HepG2 (cell line): ENCODE data around the gene NDUFB6. TPM values are rescaled to one million over a fixed set of nuclear protein-coding genes. Genes with fewer than 3 reads are reported as not detected.

Experiments
- GFI1 ChIP-seq: sonication (generic); formaldehyde crosslinking; IDR thresholded peaks from 2 replicates; pipeline ENCODE4 v1.5.0; 2020; ENCODE audit warnings: missing genetic modification reagents, mild to moderate bottlenecking, borderline replicate concordance
- HDAC1 ChIP-seq: sonication (generic); formaldehyde crosslinking; IDR thresholded peaks from 2 replicates; pipeline ENCODE4 v1.5.1; 2020; ENCODE audit warnings: mild to moderate bottlenecking, missing genetic modification reagents
- HDAC6 ChIP-seq: fragments of 200-600 bp; sonication (generic); IDR thresholded peaks from 2 replicates; pipeline ENCODE4 v1.7.0; 2017; ENCODE audit warnings: mild to moderate bottlenecking, antibody characterized with exemption, low read length, low read depth
- KDM2A ChIP-seq: sonication (generic); formaldehyde crosslinking; IDR thresholded peaks from 2 replicates; pipeline ENCODE4 v1.4.0; 2020; ENCODE audit warnings: low read depth, missing genetic modification reagents, borderline replicate concordance
- KLF11 ChIP-seq: IDR thresholded peaks from 2 replicates; pipeline ENCODE4 v1.6.1; 2016; ENCODE audit warnings: missing compliant biosample characterization
- NFE2L1 ChIP-seq: sonication (generic); formaldehyde crosslinking; IDR thresholded peaks from 2 replicates; pipeline ENCODE4 v1.4.0; 2020; ENCODE audit warnings: missing genetic modification reagents, mild to moderate bottlenecking, borderline replicate concordance
- NR3C1 ChIP-seq: sonication (generic); formaldehyde crosslinking; IDR thresholded peaks from 2 replicates; pipeline ENCODE4 v1.4.0; 2020; ENCODE audit warnings: missing genetic modification reagents
- SP1 ChIP-seq, 2 experiments: fragments of 450-650 bp in 1 of 2; sonication (generic) in 1 of 2; formaldehyde crosslinking in 1 of 2; IDR thresholded peaks; 2 replicates each; pipeline versions ENCODE4 v1.4.0 to v1.6.1; 2016 to 2020; ENCODE audit warnings: missing genetic modification reagents in 1 of 2
- TAF1 ChIP-seq: sonication (generic); formaldehyde crosslinking; IDR thresholded peaks from 2 replicates; pipeline ENCODE4 v1.4.0; 2020; ENCODE audit warnings: missing genetic modification reagents
- ZNF205 ChIP-seq: IDR thresholded peaks from 2 replicates; pipeline ENCODE4 v1.6.1; 2018; ENCODE audit warnings: missing biosample characterization, missing genetic modification reagents
- ZNF230 ChIP-seq: sonication (generic); formaldehyde crosslinking; IDR thresholded peaks from 2 replicates; pipeline ENCODE4 v1.4.0; 2020; ENCODE audit warnings: mild to moderate bottlenecking, missing genetic modification reagents
- ZNF484 ChIP-seq: sonication (generic); formaldehyde crosslinking; IDR thresholded peaks from 2 replicates; pipeline ENCODE4 v1.5.1; 2020; ENCODE audit warnings: mild to moderate bottlenecking, low read depth, missing genetic modification reagents, borderline replicate concordance
- ZNF619 ChIP-seq: sonication (generic); formaldehyde crosslinking; IDR thresholded peaks from 2 replicates; pipeline ENCODE4 v1.4.0; 2020; ENCODE audit warnings: mild to moderate bottlenecking, missing genetic modification reagents
- polyA plus RNA-seq, 8 experiments: library from polyadenylated mRNA; depleted of rRNA in 3 of 8; stranded (reverse) in 7 of 8; unstranded in 1 of 8; fragments of >200 nt; fragmentation: Illumina TruSeq in 4 of 8; extraction: Trizol in 4 of 8; gene quantifications; 2 replicates each; pipeline versions ENCODE4 v1.2.1 to v1.2.3, GENCODE V29; 2011 to 2016; ENCODE audit warnings: low read depth in 4 of 8, missing spikeins in 1 of 8, mixed read lengths in 1 of 8; ENCODE audit not compliant: insufficient read depth in 1 of 8
- total RNA-seq, 5 experiments: library from RNA; depleted of rRNA; stranded (reverse); fragments of >200 nt; fragmentation: Illumina TruSeq; extraction: Trizol; gene quantifications; 2 replicates each; pipeline ENCODE4 v1.2.3, GENCODE V29; 2016; ENCODE audit warnings: low read depth in 1 of 5
- TF ChIP-seq, protein P1 (sequence below): sonication (generic); formaldehyde crosslinking; IDR thresholded peaks from 2 replicates; pipeline ENCODE4 v1.5.0; 2020; ENCODE audit warnings: mild to moderate bottlenecking, missing genetic modification reagents, borderline replicate concordance
- TF ChIP-seq, protein P2 (sequence below): sonication (generic); formaldehyde crosslinking; IDR thresholded peaks from 2 replicates; pipeline ENCODE4 v1.5.0; 2020; ENCODE audit warnings: mild to moderate bottlenecking, missing genetic modification reagents, moderate library complexity
- TF ChIP-seq, protein P3 (sequence below): fragments of 450-650 bp; IDR thresholded peaks from 2 replicates; pipeline ENCODE4 v1.6.1; 2017
- TF ChIP-seq, protein P4 (sequence below): sonication (generic); formaldehyde crosslinking; conservative IDR thresholded peaks from 2 replicates; pipeline ENCODE4 v1.4.0; 2020; ENCODE audit warnings: missing genetic modification reagents
- TF ChIP-seq, protein P5 (sequence below): sonication (generic); formaldehyde crosslinking; IDR thresholded peaks from 2 replicates; pipeline ENCODE4 v1.5.0; 2020; ENCODE audit warnings: missing genetic modification reagents, mild to moderate bottlenecking, borderline replicate concordance

The NDUFB6 gene
- total and polyA plus RNA-seq, 2 of the 13 experiments (the other 11 are each of a cell fraction or from before 2014, with no cell fraction given) = 31.2 to 81.9 TPM

DNA sequence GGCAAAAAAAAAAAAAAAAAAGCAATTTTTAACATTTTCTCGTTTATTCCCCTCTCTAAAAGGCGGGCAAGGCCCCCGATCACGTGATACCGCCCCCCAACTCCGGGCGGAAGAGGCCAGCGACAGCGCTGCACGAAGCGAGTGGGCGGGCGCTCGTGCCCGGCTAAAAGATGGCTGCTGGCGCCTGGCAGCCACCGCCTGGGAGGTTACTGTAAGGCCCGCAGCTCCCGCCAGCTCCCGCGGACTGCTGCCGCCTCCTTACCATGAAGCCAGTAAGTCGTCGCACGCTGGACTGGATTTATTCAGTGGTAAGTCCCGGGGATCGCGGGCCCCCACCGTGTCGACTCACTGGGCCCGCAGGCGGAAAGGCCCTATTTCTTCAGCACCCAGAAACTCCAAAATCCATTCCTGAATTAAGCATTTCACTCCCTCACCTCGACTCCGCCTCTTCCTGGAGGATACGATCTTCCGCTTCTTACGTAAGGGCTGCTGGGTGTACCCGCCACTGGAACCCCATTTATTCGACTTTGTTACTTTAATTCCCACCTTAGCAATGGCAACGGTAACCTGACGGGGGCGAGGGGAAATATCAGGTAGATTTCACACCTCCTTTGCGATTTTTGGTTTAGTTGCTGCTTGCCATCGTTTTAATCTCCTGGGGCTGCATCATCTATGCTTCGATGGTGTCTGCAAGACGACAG lies 20.6 kb downstream of the NDUFB6 start, which contains the start of the genes SMIM27 and TOPORS (continued):
- TF ChIP-seq, protein P1, sequence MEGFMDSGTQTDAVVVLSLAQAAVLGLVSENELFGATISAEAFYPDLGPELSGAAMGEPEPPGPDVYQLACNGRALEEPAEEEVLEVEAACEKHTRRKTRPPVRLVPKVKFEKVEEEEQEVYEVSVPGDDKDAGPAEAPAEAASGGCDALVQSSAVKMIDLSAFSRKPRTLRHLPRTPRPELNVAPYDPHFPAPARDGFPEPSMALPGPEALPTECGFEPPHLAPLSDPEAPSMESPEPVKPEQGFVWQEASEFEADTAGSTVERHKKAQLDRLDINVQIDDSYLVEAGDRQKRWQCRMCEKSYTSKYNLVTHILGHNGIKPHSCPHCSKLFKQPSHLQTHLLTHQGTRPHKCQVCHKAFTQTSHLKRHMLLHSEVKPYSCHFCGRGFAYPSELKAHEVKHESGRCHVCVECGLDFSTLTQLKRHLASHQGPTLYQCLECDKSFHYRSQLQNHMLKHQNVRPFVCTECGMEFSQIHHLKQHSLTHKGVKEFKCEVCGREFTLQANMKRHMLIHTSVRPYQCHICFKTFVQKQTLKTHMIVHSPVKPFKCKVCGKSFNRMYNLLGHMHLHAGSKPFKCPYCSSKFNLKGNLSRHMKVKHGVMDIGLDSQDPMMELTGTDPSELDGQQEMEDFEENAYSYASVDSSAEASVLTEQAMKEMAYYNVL (CRISPR knock-in tag) = 0 out of 2 replicates have a peak, but pooled peaks have one; percentile 22
- TF ChIP-seq ZNF230 (CRISPR knock-in tag) (peak; percentile 90), ZNF619 (CRISPR knock-in tag) (no peak), KDM2A (peak; percentile 96), HDAC1 (CRISPR knock-in tag) (peak; percentile 85), TAF1 (CRISPR knock-in tag) (peak; percentile 99), HDAC6 (no peak), GFI1 (no peak; the same call in 1 of the 2 replicates), ZNF205 (CRISPR knock-in tag) (0 out of 2 replicates have a peak, but pooled peaks have one; percentile 74), ZNF484 (CRISPR knock-in tag) (no peak), SP1 (IDR thresholded peaks at IDR 0.05) (no peak), SP1 (CRISPR knock-in tag; IDR thresholded peaks at IDR 0.05) (peak; percentile 96), NR3C1 (CRISPR knock-in tag) (no peak), KLF11 (CRISPR knock-in tag) (no peak), NFE2L1 (CRISPR knock-in tag) (no peak)
- TF ChIP-seq, protein P2, sequence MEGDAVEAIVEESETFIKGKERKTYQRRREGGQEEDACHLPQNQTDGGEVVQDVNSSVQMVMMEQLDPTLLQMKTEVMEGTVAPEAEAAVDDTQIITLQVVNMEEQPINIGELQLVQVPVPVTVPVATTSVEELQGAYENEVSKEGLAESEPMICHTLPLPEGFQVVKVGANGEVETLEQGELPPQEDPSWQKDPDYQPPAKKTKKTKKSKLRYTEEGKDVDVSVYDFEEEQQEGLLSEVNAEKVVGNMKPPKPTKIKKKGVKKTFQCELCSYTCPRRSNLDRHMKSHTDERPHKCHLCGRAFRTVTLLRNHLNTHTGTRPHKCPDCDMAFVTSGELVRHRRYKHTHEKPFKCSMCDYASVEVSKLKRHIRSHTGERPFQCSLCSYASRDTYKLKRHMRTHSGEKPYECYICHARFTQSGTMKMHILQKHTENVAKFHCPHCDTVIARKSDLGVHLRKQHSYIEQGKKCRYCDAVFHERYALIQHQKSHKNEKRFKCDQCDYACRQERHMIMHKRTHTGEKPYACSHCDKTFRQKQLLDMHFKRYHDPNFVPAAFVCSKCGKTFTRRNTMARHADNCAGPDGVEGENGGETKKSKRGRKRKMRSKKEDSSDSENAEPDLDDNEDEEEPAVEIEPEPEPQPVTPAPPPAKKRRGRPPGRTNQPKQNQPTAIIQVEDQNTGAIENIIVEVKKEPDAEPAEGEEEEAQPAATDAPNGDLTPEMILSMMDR (CRISPR knock-in tag) = no peak
- TF ChIP-seq, protein P3, sequence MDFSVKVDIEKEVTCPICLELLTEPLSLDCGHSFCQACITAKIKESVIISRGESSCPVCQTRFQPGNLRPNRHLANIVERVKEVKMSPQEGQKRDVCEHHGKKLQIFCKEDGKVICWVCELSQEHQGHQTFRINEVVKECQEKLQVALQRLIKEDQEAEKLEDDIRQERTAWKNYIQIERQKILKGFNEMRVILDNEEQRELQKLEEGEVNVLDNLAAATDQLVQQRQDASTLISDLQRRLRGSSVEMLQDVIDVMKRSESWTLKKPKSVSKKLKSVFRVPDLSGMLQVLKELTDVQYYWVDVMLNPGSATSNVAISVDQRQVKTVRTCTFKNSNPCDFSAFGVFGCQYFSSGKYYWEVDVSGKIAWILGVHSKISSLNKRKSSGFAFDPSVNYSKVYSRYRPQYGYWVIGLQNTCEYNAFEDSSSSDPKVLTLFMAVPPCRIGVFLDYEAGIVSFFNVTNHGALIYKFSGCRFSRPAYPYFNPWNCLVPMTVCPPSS = no peak
- TF ChIP-seq, protein P4, sequence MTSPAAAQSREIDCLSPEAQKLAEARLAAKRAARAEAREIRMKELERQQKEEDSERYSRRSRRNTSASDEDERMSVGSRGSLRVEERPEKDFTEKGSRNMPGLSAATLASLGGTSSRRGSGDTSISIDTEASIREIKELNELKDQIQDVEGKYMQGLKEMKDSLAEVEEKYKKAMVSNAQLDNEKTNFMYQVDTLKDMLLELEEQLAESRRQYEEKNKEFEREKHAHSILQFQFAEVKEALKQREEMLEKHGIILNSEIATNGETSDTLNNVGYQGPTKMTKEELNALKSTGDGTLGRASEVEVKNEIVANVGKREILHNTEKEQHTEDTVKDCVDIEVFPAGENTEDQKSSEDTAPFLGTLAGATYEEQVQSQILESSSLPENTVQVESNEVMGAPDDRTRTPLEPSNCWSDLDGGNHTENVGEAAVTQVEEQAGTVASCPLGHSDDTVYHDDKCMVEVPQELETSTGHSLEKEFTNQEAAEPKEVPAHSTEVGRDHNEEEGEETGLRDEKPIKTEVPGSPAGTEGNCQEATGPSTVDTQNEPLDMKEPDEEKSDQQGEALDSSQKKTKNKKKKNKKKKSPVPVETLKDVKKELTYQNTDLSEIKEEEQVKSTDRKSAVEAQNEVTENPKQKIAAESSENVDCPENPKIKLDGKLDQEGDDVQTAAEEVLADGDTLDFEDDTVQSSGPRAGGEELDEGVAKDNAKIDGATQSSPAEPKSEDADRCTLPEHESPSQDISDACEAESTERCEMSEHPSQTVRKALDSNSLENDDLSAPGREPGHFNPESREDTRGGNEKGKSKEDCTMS = no peak
- TF ChIP-seq, protein P5, sequence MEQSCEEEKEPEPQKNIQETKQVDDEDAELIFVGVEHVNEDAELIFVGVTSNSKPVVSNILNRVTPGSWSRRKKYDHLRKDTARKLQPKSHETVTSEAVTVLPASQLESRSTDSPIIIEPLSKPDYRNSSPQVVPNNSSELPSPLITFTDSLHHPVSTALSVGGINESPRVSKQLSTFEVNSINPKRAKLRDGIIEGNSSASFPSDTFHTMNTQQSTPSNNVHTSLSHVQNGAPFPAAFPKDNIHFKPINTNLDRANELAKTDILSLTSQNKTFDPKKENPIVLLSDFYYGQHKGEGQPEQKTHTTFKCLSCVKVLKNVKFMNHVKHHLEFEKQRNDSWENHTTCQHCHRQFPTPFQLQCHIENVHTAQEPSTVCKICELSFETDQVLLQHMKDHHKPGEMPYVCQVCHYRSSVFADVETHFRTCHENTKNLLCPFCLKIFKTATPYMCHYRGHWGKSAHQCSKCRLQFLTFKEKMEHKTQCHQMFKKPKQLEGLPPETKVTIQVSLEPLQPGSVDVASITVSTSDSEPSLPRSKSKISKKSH (CRISPR knock-in tag) = peak; percentile 75; the same call in 1 of the 2 replicates
